ENCODE data around the gene CTTNBP2.
A peak's percentile ranks its signal among the peaks of the same experiment; 100 is the strongest.
"Not testable (repeated sequence)": the region's sequence is repeated elsewhere in the genome, so short reads cannot be mapped to it uniquely, and the experiment has no call there.

The CTTNBP2 gene

GRCh38 chr7:117724898-117725297 is 148.3 kb downstream of the CTTNBP2 start:
- no peak for TF ChIP-seq CTCF (conservative IDR thresholded peaks at IDR 0.05)
- H3K27ac ChIP-seq, result no peak overlapping the region

DNA sequence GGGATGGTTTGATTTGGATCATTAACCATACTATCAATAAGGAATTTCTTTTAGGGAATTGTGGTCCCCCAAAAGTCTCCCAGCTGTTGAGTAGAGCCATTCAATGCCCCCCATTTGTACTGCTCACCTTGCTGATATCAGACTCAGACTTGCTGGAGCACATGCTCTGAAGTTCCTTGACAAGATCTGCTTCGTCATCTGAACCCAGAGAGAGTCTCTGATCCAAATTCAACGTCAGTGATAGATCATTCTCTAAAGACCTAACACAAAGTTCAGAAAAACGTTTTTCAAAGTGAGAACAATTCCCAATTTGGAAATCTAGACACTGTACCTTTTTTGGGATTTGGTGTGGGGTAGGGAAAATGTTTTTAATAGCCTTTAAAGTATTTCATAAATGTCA is 153.9 kb downstream of the CTTNBP2 start:
- no peak for TF ChIP-seq CTCF (conservative IDR thresholded peaks at IDR 0.05)
- no peak overlapping the region for H3K27ac ChIP-seq

DNA sequence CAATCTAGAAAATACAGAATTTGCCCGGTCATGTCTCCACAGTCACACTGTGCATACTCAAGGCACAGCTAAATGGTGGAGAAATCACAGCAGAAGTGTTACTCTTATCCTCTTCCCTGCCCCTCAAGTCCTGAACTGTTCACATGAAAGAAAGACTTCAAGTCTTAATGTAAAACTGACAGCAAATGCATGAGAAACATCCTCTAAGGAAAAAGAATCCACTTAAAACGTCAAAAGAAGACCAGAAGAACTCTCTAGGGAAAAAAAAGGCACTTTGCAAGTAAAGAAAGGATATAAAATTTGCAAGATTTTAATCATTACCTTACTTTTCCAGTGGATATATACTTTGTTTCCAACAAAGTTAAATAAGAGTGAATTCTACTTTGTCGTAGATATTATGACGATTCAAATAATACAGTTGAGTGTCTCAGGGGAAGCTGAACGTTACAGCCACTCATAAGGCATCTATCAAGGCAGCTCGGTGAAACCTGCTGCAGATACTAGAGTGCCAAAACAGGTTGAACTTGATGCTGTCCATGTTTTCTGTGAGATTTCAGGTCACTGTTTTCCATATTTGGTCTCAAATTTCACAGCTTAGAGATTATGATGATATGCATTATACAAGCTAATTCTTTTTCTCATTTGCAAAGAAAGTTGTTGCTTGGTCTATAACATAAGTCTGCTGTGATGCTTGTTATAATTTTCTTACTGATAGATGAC is 155.0 kb downstream of the CTTNBP2 start:
- no peak overlapping the region; the same call in 1 of the 2 replicates for H3K27ac ChIP-seq
- no peak for TF ChIP-seq CTCF (conservative IDR thresholded peaks at IDR 0.05)

- peak overlapping the region; percentile 3; the same call in 1 of the 2 replicates for H3K27ac ChIP-seq
- no peak for TF ChIP-seq CTCF (conservative IDR thresholded peaks at IDR 0.05)
Observed at GRCh38 chr7:117717357-117717756, 155.9 kb downstream of the CTTNBP2 start.

DNA sequence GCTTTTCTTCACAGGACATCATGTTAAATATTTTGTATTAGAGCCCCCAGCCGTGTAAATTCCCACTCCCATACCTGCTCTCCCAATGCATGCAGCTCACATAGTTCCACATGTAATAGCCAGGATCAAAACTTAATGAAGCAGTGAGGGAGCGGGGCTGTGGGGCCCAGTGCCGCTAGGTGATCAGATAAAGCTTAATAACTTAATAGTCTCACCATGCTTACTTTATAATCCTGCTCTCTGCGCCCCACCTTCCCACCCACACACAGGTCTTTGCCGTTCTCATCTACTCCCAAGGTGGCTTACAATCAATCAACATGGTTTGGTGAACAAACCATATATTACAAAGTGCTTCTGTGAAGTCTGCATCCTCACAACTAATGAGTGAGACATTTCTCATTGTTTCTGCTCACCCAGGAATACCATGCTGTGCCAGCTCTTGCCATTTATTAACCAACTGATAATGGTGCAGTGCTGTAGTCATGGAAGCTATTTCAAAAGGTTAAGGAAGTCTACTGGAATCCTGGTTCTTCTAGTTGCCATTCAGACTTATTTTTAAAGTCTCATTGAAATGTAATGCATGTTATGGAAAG is 156.4 kb downstream of the CTTNBP2 start:
- TF ChIP-seq CTCF (conservative IDR thresholded peaks at IDR 0.05), result no peak
- peak overlapping the region; percentile 3; the same call in 1 of the 2 replicates for H3K27ac ChIP-seq

- H3K27ac ChIP-seq, result peak overlapping the region; percentile 61
- peak; percentile 84 for TF ChIP-seq CTCF (conservative IDR thresholded peaks at IDR 0.05)
Observed at GRCh38 chr7:117715784-117716445, 157.3 kb downstream of the CTTNBP2 start.

GRCh38 chr7:117711556-117711955 is 161.7 kb downstream of the CTTNBP2 start:
- no peak for TF ChIP-seq CTCF (conservative IDR thresholded peaks at IDR 0.05)
- no peak overlapping the region for H3K27ac ChIP-seq

- H3K27ac ChIP-seq, result not testable (repeated sequence)
Observed at GRCh38 chr7:117708173-117708572, 165.1 kb downstream of the CTTNBP2 start.
